ENCODE data around the gene ATP13A4. TPM values are rescaled to one million over a fixed set of nuclear protein-coding genes. Genes with fewer than 3 reads are reported as not detected.

ATP13A4 gene
- total and polyA plus RNA-seq, 2 of the 8 experiments (the other 6 are each of a cell fraction or from before 2014, with no cell fraction given), result 0.12 TPM; not detected in 1

DNA sequence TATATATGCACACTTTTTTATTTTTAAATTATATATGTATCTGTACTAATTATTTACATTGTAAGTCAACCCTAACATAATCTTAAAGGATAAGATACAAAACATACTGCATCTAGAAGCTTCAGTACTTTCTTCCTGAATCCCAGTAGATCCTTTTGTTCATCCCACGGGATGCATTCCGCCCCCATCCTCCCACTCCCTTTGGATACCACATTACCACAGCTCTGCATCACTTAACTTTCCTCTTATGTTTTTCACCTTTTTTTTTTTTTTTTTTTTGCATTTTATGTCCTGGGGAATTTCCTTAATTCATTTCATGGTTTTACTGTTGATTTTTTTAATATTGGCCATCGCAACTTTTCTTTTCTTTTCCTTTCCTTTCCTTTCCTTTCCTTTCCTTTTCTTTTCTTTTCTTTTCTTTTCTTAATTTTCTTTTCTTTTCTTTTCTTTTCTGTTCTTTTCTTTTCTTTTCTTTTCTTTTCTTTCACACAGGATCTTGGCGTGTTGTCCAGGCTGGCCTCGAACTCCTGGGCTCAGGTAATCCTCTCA is 41.3 kb upstream of the ATP13A4 start:
- Histone ChIP-seq H3K56ac (replicated peaks; ENCODE audit: insufficient read length, low read depth, low read length) (no peak overlapping the region), H4K8ac (ENCODE audit: extremely low read depth, insufficient read depth, low read length) (no peak overlapping the region), H3K36me3 (ENCODE audit: control insufficient read depth in 2 of 4, insufficient read depth in 4 of 4, low read length in 3 of 4) (0 out of 8 replicates have a peak, but pooled peaks cover 0 to 5% (median 0%) of the 10 kb centered on the region in 4 experiments), H4K5ac (ENCODE audit: insufficient read length, low read depth, low read length) (no peak overlapping the region), H3K14ac (ENCODE audit: insufficient read length) (no peak overlapping the region), H2BK5ac (ENCODE audit: low read depth, low read length) (no peak overlapping the region), H4K20me1 (replicated peaks in 1 of 2; ENCODE audit: control insufficient read depth in 1 of 2, insufficient read depth in 2 of 2, low read length in 2 of 2) (no peaks in the 10 kb centered on the region), H3K4me1 (replicated peaks in 1 of 4; ENCODE audit: control insufficient read depth in 3 of 4, insufficient read depth in 4 of 4, low read length in 3 of 4) (peaks cover 0 to 4% (median 1%) of the 10 kb centered on the region in 4 experiments; a peak in 2 of 7 replicates), H3K4ac (replicated peaks; ENCODE audit: insufficient read length, low read depth, low read length) (no peak overlapping the region), H4K91ac (replicated peaks; ENCODE audit: insufficient read length, low read length) (no peak overlapping the region), H3K79me2 (ENCODE audit: control insufficient read depth in 1 of 2, insufficient read depth in 2 of 2, low read length in 2 of 2) (peaks cover 3 to 74% of the 10 kb centered on the region in 2 experiments; a peak in 3 of 4 replicates), H3K18ac (ENCODE audit: extremely low read depth, low read length) (no peak overlapping the region), H2BK120ac (replicated peaks; ENCODE audit: low read depth, low read length) (no peak overlapping the region), H3K27me3 (replicated peaks in 1 of 4; ENCODE audit: control insufficient read depth in 3 of 4, extremely low read depth in 1 of 4, insufficient read depth in 3 of 4, low read length in 3 of 4) (peaks cover 0 to 6% (median 2%) of the 10 kb centered on the region in 4 experiments; a peak in 3 of 7 replicates), H3K79me1 (ENCODE audit: low read depth, low read length) (peaks cover 6% of the 10 kb centered on the region; the same call in 1 of the 2 replicates), H3K4me2 (ENCODE audit: insufficient read depth in 1 of 2, low read depth in 2 of 2, low read length in 2 of 2) (no peak overlapping the region), H3K4me3 (ENCODE audit: extremely low read depth in 1 of 4, insufficient read depth in 2 of 4, low read depth in 3 of 4, low read length in 4 of 4) (0 out of 8 replicates have a peak overlapping the region, but pooled peaks of 1 of the 4 experiments have one; percentile 89), H3K9ac (replicated peaks in 1 of 4; ENCODE audit: extremely low read depth in 1 of 4, low read depth in 3 of 4, low read length in 3 of 4) (no peak overlapping the region), H2BK15ac (ENCODE audit: low read length) (no peak overlapping the region), H3K23ac (ENCODE audit: insufficient read length) (no peak overlapping the region), H3K9me3 (ENCODE audit: insufficient read depth in 2 of 2, low read depth in 1 of 2, low read length in 1 of 2) (no peaks in the 10 kb centered on the region), H2AFZ (ENCODE audit: low read length) (no peak overlapping the region), H2BK20ac (ENCODE audit: low read length) (no peak overlapping the region), H3K23me2 (ENCODE audit: low read depth, low read length) (no peaks in the 10 kb centered on the region), H2BK12ac (ENCODE audit: low read depth, low read length) (no peak overlapping the region), H2AK5ac (ENCODE audit: low read depth, low read length) (no peak overlapping the region), H3K27ac (ENCODE audit: low read depth, low read length) (no peak overlapping the region)
- FAIRE-seq (no peak), DNase-seq (ENCODE audit: low read depth in 1 of 2, low spot score in 2 of 2) (no peak)
- ChIA-PET POLR2A (ENCODE audit: partially characterized antibody) (no interaction called here), CTCF (ENCODE audit: partially characterized antibody) (interaction anchor here (0.6 kb wide), 1 partner anchor 17 kb away, joined by 3 read pairs; no protein-coding TSS in a partner anchor)
- no peak for TF ChIP-seq KDM1A (IDR thresholded peaks at IDR 0.05; ENCODE audit: borderline replicate concordance, low read length)
- no peak for TF ChIP-seq SRF (IDR thresholded peaks at IDR 0.05; ENCODE audit: low read depth, low read length)
- TF ChIP-seq EGR1 (IDR thresholded peaks at IDR 0.05; ENCODE audit: borderline replicate concordance, low read depth, low read length), result no peak
- TF ChIP-seq CREB1 (IDR thresholded peaks at IDR 0.05), result no peak
- TF ChIP-seq POLR2A (IDR thresholded peaks at IDR 0.05; ENCODE audit: control extremely low read depth in 1 of 2, low read depth in 2 of 2, low read length in 2 of 2), result no peak
- no peak for TF ChIP-seq BACH1 (IDR thresholded peaks at IDR 0.05; ENCODE audit: low read length)
- TF ChIP-seq HDAC6 (IDR thresholded peaks at IDR 0.05; ENCODE audit: low read depth, low read length), result no peak
- TF ChIP-seq, protein P1, sequence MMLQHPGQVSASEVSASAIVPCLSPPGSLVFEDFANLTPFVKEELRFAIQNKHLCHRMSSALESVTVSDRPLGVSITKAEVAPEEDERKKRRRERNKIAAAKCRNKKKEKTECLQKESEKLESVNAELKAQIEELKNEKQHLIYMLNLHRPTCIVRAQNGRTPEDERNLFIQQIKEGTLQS (IDR thresholded peaks at IDR 0.05; ENCODE audit: insufficient read depth, low read depth, low read length), result no peak
- TF ChIP-seq BRCA1 (IDR thresholded peaks at IDR 0.05; ENCODE audit: low read depth, low read length), result no peak
- no peak for TF ChIP-seq CBX5 (IDR thresholded peaks at IDR 0.05; ENCODE audit: low read depth, low read length)
- no peak for TF ChIP-seq KDM4A (IDR thresholded peaks at IDR 0.05; ENCODE audit: low read depth, low read length, severe bottlenecking)
- TF ChIP-seq NRF1 (IDR thresholded peaks at IDR 0.05; ENCODE audit: low read depth, low read length), result no peak
- TF ChIP-seq CHD2 (IDR thresholded peaks at IDR 0.05; ENCODE audit: low read length), result no peak
- no peak for TF ChIP-seq SIX5 (IDR thresholded peaks at IDR 0.05; ENCODE audit: low read depth, low read length)
- TF ChIP-seq TAF7 (optimal IDR thresholded peaks at IDR 0.05; ENCODE audit: borderline replicate concordance, low read depth, low read length), result no peak
- 83% methylated on average over 4 of the region's 5 CpGs; no CpG with 5 or more reads in 1 of the 2 experiments for WGBS, 2 experiments (ENCODE audit: extremely low coverage in 1 of 2, insufficient coverage in 1 of 2, insufficient read length in 1 of 2, insufficient replicate concordance in 2 of 2, low coverage in 1 of 2, low lambda C conversion rate in 2 of 2, missing lambda C conversion rate in 1 of 2)
